Activated naive CD4-positive, alpha-beta T cell treated with anti-CD3 and anti-CD28 coated beads, Interleukin-2, amount 50 U/mL, for 16 hours (primary cell): ENCODE measurements around the gene ABCC8.

Source experiments
- DNase-seq: peaks from one replicate; pipeline ENCODE4 v3.0.0-alpha.2; 2020

The ABCC8 gene

DNA sequence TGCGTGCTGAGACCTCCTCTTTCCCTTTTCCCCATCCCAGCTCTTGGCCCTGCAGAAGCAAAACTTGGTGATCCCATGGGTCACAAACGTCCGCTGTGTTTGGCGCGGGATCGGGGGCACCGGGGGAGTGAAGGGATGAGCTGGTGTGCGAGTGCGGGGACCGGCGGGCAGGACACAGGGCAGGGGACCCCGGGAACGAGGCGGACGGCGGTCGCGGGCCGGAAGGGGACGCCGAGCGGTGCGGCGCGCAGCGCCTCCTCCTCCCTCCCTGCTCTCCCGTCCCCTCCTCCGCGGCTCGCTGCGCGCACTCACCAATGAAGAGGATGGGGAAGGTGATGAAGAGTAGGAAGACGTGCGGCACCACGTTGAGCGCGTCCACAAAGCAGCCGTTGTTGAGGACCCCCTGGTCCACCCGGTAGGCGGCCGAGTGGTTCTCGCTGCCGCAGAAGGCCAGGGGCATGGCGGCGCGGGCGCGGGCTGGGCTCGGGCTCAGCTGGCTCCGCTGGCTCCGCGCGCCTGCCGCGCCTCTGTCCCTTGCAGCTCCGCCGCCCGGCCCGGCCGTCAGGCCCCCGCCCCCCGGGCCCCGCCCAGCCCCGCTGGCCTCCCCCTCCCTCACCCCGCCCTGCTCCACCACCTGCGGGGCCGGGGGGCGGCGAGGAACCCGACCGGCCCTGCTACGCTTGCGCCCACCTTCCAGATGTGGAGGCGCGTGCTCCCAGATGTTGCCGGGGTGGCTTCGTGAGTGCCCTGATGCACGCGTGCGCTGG lies at the start of gene ABCC8:
ABCC8 (minus strand) TSS at position 529 of the 767 bp plus-strand sequence; CDS start at position 460, 69 bp downstream.
- no peak for DNase-seq

DNA sequence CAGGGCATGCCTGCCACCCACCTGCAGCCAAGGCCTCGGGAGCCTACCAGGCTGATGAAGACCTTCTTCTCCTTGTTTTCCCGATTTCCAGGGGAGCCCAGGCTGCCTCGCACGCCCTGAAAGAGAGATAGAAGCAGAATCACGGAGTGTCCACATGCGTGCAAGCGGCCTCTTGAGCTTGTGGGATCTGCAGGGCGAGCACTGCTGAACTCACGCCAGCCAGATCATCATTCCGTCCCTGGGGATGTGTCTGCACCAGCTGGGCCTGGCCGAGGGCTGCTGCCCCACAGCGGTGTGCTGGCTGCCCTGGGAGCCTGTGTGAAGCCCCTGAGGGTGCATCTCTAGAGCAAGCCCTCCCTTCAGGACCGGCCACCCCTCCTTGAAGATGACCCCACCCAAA lies 49.7 kb upstream of the ABCC8 start:
- DNase-seq = no peak

DNA sequence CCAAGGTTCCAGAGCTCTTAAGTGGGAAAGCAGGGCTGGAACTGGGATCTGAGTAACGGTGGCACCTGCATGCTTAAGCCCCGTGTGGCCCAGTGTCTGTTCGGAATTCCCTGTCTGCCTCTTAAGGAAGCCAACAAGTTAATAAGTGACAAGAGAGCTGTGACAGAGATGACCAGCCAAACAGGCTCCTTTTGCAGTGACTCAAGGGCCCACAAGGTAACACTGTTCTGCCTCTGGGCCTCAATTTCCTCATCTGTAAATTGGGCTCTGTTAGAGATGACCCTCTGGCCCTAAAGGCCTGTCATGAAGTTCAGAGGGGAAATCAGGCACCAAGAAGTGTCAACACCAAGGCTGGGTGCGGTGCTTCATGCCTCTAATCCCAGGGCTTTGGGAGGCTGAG lies 48.9 kb upstream of the ABCC8 start:
- DNase-seq = no peak

DNA sequence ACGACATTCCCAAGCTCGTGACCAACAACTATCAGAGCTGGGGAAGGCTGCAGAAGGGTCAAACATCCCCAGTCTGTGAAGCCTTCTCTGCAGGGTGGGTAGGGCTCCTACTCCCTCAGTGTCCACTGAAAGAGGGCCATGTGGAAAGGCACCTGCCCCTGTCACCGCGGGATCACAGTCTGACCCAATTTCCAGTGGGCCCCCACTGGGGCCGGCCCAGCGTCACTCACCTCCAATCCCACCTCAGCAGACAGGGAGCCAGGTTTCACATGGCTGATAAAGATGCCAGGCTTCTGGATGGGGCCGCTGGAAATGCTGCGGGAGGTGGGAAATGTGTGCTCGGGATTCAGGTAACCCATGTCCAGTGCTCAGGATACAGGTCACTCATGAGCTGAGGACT lies 47.6 kb upstream of the ABCC8 start:
- no peak for DNase-seq

DNA sequence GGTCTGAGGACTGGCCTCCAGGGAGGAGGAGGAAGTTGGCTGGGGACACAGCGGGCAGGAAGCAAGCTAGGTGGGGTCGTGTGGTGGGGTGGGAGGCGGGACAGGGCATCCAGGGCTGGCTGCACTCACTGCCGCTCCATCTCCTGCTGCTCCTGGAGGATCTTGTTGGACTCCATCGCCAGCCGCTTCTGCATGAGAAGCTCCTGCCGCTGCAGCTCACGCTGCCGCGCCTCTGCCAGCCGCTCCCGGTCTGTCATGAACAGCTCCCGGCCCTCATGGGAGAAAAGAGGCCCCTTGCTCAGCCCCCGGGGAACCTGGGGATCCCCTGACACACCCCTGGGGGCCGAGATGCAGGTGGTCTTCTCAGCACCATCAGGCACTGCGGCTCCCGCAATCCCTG lies 46.0 kb upstream of the ABCC8 start:
- DNase-seq = no peak

DNA sequence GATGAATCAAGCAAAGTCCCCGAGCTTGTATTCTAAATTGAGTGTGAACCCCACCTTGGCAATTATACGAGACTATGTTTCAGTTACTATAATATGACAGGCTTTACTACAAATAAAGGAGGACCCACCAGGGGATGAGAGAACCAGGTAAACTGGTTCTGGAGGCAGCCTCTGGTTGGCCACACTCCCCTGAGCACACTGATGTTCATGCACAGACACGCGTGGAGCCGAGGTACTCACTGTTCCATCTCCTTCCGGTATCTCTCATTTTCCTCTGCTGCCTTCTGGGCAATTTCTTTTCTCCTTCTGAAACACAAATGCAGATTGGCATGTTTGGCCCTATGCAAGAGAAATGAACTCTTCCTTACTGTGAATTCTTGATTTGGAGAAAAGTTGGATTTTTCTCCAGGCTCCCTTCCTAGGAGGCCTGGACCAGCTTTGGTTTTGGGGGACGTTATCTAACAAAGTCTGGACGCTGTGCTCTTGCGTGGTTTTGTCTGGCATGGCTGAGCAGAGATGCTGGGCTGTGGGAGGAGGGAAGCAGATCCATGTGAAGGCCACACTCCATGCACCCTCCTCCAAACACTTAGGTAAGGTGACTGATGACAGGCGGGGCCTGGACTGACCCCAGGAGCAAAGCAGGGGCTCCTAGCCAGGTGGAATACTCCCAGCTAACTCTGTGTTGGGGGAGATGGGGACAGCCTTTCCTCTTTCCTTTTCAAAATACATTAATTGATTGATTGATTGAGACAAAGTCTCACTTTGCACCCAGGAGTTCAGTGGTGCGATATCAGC lies 44.7 kb upstream of the ABCC8 start:
- DNase-seq = no peak

DNA sequence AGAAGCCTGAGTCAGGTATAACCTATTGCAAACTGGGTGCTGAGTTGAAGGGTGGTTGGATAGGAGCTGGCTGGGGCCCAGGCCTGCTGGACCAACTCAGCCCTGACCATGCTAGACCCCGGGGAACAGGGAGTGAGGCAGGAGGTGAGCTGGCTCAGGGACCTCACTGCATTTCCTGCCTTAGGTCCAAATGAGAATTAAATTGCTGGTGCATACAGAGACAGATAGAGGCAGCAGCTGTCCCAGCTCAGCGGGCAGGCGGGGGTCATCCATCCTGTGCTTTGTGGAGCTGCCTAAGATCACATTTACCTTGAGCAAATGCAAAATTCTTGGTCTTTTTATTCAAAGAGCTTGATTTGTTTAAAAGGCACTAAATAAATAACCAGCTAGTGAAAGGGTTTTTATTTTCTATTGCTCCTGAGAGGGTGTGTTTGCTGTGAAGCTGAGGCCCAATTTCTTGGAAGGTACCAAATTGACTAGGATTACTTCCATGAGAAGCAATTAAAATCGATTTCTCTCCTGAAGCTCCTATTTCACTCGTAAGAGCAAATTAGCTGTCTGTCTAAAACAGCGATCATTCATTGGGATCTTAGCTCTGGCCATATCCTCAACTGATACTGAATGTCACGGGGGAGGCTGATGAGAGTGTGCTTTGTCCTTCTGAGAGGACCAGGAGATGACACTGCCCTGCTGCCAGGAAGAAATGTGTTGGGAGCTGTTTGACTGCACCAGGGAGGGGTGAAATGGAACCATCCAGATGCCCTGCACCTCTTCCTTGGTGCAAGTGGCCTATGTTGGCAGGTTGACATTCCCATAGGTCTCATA lies 42.6 kb upstream of the ABCC8 start:
- DNase-seq = no peak

DNA sequence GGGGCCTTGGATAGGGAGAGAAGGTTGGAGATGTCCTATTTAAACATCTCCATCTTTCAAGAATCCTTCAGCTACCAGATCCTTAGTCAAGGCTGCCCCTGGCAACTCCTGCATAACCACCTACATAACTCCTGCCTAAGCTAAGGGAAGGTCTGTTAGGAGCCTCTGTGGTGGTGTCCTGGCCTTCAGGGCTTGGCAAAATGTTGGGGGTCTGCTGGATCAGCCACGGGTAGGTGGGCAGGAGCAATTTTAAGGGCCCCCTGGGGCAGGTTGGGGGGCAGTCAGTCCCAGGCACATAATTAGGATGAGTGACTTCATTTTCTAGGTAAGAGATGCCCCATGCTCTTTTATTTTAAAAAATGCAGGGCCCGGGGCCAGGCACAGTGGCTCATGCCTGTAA lies 41.7 kb upstream of the ABCC8 start:
- DNase-seq = no peak

DNA sequence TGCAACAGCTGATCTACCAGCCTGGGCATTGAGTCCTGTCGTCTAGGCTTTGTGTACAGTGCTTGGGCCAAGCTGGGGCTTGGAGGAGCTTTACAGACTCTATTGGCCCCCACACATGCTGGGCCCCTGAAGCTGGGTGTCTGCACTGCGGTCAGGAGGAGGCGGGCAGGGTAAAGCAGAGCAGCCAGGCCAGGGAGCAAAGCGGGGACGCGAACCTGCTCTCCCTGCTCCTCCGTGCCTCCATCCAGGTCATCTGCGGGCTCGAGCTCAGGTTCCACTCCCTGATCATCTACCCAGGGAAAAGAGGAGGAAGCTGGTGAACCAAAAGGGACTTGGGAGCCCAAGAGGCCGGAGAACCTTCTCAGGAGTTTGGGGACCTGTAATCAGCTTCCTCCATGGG lies 40.5 kb upstream of the ABCC8 start:
- DNase-seq = no peak

DNA sequence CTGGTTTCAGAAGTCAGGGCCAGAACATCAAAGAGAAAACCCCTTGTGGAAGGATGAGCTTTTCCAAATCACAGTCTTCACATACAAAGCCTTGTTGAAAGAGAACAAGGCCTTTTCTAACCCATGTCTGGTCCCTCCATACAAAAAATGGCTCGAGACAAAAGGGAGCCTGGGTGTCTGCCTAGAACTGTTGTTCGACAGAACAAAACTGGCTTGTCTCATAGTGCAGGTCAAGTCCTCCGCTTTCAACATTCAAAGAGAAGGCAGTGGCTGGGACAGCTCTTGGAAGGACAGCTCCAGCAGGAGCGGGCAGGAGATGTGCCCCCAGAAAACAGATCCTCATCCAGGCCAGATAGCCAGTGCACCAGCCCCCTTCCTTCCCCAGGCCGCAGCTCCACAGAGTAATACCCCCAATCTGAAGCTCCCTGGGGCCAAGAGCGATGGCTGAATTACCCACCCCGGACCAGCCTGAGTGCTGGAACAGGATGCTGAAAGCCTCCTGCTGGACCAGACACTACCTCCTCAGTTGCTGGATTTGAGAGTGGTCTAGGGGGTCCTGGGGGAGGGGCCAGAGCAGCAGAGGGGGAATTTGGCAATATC lies 40.0 kb upstream of the ABCC8 start:
- DNase-seq = no peak

DNA sequence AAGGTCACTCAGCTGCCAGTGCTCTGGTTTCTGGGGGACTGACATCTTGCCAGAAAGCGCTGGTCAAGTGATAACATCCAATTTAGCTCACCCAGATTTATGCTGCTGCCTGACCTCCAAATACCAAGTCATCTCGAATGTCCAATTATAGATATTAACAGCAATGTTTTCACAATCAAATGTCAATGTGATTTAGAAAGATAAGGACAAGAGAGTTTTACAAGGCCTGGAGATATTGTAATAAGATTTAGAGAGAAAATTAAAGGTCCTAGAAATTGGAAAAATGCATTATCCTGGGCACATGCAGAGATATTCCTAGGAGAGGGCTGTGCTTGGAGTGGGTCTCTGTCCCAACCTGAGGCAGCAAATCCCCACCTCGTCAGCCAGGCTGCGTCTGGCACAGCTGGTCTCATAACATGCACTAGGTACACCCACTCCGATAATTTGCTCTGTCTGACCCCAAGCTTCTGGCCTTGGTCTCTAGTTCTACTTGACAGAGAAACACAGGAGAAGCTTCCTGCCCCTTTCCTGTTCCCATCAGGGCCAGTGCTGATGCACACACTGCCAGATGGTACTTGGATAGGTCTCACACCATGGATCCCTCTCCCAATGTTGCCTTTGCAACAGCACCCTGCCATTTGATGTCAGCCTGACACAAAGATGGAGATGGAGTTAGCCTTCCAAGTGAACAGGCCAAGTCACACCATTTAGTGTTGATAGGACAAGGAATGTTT lies 39.0 kb upstream of the ABCC8 start:
- DNase-seq = no peak

DNA sequence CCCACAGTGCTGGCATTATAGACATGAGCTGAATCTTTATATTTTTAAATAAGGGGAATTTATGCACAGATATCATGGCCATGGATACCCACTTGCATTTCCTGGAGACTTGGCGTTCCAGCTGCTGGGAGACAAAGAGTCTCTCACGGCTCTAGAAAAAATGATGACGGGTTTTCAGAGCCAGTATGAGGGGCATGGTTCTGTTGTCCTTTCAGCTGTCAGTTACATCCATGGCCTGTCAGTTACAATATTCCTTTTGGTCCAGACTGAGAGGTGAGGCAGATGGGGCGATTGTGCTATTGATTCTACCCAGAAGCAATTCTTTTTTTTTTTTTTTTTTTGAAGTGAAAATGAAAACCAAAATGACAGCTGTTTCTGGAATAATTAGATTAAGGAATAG lies 37.8 kb upstream of the ABCC8 start:
- DNase-seq = no peak

DNA sequence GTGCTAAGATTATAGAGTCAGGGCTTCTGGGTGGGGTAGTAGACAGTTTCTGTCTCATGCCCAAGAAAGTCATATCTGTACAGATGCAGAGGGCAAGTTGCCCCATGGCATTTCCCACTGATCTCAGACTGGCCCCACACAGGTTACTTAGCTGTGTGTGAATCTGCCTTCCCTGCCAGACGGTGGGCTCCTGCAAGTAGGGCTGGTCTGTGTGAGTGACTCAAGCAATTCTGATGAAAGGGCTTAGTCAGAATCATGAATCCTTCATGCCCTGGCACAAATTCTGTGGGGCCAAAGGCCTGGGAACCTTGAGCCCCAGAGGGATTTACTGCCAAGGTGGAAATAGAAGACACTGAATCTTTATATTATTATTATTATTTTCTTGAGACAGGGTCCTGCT lies 37.2 kb upstream of the ABCC8 start:
- DNase-seq = no peak

DNA sequence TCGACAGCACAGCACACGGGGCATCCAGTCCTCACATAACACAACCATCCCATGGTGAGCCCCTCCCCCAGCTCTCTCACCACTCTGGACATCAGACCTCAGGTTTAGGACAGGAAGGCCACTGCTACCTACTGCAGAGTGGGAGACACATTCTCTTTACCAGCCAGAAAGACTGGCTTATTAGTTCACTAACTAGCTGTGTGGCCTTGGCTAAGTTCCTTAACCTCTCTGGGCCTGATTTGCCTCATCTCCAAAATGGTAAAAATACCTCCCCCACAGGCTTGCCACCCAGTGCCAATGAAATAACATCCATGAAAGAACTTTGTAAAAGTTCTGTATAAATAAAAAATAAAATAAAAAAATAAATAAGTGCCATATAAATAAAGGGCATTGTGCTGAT lies 35.5 kb upstream of the ABCC8 start:
- DNase-seq = no peak

DNA sequence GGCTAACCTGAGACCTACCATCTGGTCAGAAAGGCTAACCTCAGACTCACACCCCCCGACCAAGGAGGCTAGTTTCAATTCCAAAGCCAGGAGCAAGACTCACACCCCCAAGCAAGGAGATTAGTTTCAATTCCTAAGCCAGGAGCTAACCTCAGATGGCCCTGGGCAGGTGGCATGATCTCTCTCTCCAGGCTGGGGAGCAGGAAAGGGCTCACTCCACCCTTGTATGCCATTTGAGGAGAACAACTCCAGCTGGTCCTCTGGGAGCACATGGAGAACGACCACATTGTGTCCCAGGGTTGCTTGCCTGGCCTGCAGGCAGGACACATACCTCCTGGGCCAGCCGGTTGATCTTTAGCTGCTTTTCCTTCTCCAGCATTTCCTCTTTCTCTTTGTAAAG lies 34.9 kb upstream of the ABCC8 start:
- no peak for DNase-seq

DNA sequence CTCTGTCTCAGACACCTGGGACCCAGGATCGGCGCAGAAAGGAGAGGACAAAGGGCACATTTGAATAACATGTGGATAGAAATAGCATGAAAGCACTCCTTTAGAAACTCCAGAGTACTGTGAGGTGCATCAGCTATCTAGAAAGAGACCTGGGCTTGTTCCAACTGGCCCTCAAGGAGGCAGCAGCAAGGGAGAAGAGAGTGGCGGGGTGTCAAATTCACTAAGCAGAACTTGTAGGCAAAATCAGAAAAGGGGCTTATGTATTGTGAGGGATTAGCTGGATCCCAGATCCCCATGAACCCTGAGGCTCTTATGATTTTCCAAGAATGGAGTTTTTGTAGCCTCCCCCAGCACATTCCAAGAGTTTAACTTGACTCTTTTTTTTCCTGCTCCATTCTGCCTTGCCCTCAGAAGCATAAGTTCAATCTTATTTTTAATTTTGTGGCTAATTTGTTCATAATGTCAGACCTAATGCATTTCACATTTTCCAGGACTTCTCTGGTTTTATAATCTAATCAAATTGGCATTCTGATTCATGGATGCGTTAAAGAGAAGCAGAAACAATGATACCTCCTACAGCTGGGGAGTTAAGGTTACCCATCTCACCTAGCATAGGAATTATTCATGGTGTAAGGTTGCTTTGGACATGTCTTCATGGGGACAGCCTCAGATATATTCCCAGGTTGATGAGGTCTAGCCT lies 34.0 kb upstream of the ABCC8 start:
- no peak for DNase-seq

DNA sequence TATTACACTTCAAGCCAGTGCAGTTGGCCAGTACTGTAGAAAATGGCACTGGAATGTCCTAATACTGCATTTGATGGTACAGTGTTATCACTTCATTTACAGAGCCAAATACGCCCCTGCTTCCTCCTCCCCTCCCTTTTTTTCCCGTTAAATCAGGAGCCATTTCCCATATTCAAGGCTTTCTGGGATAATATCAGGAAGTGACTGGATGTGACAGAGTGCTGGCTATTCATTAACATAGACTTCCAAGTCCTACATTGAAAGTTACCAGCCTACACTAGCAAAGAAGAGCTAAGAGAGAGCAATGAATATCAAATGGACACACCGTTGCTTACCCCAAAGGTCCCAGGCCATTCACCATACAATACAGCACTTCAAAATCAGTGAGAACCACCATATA lies 32.1 kb upstream of the ABCC8 start:
- no peak for DNase-seq

DNA sequence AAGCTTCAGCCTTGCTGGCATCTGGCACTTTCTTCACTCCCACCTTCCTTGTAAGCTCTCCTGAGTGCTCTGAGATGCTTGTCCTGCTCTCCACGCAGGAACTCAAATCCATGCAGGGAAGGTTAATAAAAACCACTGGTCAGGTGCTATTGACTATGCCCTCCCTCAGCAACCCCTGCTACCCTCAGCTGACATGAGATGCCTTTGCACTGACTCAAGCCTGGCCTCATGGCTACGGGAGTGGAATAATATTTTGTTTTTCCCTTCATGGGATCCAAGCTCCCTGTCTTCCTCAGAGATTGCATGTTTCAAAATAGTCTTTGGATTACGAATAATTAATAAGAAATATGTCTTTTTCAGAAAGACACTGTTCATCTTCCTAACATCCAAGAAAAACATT lies 31.7 kb upstream of the ABCC8 start:
- no peak for DNase-seq

DNA sequence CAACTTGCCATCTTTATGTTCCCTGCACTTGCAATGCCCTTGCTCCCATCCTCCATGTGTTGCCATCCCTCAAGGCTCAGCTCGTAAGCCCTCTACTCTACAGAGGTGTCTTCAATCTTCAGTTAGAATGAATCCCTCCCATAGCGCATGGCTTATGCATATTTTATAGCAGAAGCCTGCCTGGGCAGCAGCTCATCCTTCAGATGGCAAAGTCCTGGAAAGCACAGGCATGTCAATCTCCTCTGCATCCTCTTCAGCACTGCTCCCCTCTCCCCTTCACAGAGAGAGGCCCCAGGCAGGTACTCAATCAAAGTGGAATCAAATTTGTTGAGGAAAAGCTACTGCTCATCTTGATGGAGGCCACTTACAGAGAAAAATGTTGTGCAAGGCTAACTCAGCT lies 31.1 kb upstream of the ABCC8 start:
- DNase-seq = no peak

DNA sequence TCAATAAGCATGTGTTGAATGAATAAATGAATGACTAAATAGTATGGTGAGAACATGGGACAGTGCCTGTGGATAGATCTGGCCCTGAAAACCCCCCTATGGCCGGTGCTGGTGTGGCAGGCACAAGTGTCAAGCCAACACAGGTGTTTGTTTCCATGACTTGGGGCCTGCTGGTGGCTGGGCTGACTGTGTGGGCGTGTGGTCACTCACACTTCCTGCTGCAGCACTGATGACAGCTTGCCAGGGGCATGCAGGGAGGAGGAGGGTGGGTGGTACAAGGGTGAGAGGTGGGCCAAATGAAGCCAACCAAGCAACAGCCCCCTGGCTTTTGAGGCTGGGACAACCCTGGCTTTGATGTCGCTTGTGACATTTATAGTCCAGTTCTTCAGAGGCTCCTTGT lies 30.3 kb upstream of the ABCC8 start:
- DNase-seq = no peak

DNA sequence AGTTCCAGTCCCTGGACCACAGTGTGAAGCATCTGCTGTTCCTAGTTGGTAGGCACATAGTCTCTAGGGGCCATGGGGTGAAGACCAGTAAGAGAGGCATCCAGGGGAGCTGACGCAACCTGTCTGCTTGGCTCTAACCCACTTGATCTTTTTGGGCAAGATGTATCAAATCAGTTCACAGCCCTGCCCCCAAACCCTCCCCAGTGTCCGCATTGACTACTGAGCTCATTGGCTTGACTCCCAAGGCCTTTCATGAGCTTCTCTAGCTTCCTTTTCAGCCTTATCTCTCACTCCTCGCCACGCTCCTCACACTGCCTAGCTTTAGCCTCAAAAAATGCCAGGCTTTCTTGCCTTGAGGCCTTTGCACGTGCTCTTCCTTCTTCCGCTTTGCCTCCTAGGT lies 29.7 kb upstream of the ABCC8 start:
- no peak for DNase-seq

DNA sequence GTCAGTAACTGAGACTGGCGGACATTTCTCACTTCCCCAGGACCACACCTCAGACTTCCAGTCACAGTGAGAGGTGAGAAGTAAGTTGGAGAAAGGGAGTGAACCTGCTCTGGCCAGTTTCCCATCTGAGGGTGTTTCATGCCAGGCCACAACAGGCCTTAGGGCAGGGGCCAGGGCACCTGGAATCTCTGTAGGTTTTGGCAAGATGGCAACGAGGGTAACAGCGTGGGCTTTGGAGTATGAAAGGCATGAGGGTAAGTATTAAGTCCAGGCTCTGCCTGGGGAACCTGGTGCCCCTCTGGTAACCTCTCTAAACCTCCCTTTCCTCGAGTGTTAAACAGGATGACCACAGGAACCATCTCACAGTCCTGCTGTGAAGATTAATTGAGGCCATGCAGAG lies 28.5 kb upstream of the ABCC8 start:
- no peak for DNase-seq
